Thyroid gland (tissue), 4 donors: ENCODE data around the gene DGKQ.

Source experiments
- CTCF ChIP-seq, 6 experiments: fragments of 200-600 bp in 3 of 6; fragments of 450-650 bp in 3 of 6; sonication (generic) in 3 of 6; IDR thresholded peaks; one replicate each; pipeline ENCODE4 v1.5.1; 2016 to 2019; ENCODE audit warnings: antibody characterized with exemption in 6 of 6, mild to moderate bottlenecking in 2 of 6, inconsistent platforms in 1 of 6, moderate library complexity in 1 of 6
- POLR2A ChIP-seq, 2 donors: fragments of 450-650 bp; IDR thresholded peaks; one replicate each; pipeline ENCODE4 v1.6.1; 2017; ENCODE audit warnings: antibody characterized with exemption in 2 of 2, mild to moderate bottlenecking in 2 of 2, moderate library complexity in 1 of 2

DNA sequence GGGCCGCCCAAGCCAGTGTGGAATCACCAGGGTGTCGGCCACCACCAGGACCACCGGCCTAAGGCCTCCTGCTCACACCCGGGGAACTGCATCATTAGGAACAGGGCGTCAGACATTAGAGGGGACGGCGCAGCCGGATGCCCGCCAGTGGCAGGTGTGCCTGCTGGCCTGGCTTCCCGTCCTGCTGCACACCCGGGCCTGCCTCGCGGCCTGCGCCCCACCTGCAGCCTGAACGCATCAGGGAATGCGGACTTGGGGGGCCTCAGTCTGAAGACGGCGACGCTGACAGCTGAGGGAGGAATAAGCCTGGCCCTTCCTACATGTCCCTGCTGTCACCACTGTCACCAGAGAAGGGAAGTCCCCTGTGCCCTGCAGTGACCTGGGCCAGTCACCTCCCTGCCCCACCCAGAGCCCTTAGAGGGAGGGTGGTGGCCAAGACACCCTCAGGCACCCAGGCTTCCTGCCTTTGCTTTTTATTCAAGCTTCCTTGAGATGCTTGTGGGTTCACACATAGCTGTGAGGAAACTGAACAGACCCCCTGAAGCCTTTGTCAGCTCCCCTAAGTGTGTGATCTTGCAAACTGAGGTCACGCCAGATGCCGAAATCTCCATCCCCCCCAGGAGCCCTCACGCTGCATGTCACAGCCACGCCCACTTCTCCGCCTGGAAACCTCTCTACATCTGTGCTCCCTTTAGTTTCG is 3.2 kb downstream of the DGKQ start:
- TF ChIP-seq CTCF (IDR thresholded peaks at IDR 0.05): no peak
- no peak for TF ChIP-seq POLR2A (IDR thresholded peaks at IDR 0.05)
